GM19035 (cell line): ENCODE measurements around the gene PLXNC1.
"Not testable (repeated sequence)": the region's sequence is repeated elsewhere in the genome, so short reads cannot be mapped to it uniquely, and the experiment has no call there.

ENCODE experiments used
- ATAC-seq: cut with Tn5 transposase; IDR thresholded peaks from one replicate; pipeline ENCODE4 v1.9.1; 2021; ENCODE audit not compliant: unreplicated experiment

PLXNC1 gene

DNA sequence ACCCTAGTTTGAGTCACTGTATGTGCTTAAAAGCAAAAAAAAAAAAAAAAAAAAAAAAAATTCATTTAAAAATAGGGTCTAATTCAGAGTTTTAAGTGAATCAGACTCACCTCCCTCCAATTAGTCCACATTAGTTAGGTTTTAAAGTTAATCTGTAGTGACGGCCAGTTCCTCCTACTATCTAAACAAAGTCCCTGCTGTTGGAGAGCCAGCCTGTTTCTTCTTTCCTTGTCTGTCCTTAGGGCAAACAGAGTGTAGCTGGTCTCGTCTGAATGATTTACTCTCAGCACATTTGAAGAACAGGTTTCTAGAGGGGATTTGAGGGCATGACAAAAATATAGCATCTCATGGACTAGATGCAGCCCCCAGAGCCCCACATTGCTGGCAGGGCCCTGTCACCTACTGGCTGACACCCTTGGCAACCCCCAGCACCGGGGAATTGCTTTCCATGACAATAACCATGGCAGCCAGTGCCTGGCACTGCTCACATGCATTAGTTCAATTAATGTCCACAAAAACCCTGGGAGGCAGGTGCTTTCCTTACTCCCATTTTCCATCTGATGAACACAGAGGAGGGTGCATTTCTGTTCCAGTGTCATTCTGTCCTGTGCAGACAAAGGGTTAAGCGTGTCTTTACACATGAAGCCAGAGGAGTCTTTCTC is 138.3 kb downstream of the PLXNC1 start:
- no peak for ATAC-seq

GRCh38 chr12:94287245-94287628 is 138.9 kb downstream of the PLXNC1 start:
- ATAC-seq = no peak

- ATAC-seq = no peak
Observed at GRCh38 chr12:94289461-94290312, 141.3 kb downstream of the PLXNC1 start.

DNA sequence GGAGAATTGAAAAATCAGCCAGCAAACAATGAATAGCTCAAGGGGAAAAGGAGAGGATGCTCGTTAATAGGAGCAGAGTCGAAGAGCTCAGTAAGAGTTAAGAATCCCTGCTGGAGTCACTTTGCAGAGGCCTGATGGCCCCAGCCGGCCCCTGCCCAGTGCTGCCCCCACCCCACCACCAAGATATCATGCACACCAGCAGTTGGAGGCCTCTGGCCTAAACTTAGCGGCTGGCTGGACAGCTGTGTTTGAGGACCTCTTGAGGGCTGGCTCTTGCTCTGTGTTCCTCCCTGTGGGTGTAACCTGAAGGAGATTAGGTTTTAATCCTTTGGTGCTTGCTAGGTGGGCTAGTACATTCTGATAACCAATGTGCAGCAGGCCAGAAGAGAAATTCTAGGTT is 142.0 kb downstream of the PLXNC1 start:
- ATAC-seq = no peak

- ATAC-seq = no peak
Observed at GRCh38 chr12:94297096-94297699, 148.8 kb downstream of the PLXNC1 start.

GRCh38 chr12:94297876-94298505 is 149.6 kb downstream of the PLXNC1 start:
- ATAC-seq = no peak

- no peak for ATAC-seq
Observed at GRCh38 chr12:94299846-94300245, 151.5 kb downstream of the PLXNC1 start.

- ATAC-seq = no peak
Observed at GRCh38 chr12:94304012-94304411, 155.6 kb downstream of the PLXNC1 start.

DNA sequence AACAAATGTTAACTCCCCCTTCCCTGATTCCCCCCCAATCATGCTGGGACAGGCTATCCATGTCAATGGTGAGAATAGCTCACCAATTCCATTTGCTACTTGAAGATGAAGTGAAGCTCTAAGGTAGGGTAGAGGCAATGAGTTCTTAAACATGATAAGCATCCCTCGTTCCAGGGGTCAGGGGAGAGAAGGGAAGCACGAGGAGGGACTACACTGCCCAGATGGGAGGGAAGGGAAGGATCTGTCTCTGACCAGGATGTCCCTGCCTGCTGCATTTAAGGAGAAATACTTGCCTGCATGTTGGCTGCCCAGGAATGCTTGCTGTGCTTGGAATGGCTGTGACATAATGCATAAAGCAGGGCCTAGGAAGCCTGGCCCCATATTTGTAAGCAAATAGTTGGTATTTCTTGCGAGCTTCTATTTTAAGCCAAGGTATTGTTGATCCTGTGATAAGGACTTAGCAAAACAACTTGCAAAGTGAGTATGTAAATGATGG is 156.2 kb downstream of the PLXNC1 start:
- ATAC-seq = no peak

GRCh38 chr12:94305130-94305957 is 157.0 kb downstream of the PLXNC1 start:
- ATAC-seq = peak; percentile 55

- no peak for ATAC-seq
Observed at GRCh38 chr12:94308612-94309011, 160.2 kb downstream of the PLXNC1 start.

DNA sequence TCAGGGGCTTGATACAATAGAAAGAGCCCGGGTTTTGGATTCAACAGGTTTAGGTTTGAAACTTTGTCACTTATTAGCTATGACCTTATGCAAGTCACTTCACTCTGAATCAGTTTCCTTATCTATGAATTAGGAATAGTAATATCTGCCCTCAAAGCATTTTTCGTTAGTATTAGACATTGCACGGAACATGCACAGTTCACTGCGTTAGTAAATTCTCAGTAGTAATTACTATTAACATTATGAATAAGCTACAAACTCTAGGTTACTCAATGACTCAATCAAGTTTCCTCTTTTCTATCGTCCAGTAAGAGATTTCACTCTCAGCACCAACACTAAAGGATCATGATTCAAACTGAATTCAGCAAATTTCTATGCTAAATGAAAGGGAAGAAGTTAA is 161.0 kb downstream of the PLXNC1 start:
- peak; percentile 67 for ATAC-seq

DNA sequence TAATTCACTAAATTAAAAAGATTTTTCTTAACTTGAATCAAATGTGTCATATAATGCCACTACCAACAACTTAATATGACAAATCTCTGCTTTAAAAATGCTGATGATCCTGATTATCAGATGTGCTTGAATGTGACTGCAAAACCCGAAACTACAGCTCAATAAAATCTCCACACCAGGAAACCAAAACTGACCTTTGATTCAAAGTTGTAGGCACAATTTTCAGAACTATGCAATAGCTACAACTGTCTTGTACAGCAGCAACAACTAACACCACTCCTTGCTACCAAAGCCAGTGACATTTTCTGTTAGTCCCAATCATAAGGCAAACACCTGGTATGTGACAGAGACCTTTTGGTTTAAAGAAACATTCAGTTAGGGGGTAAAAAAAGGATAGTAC is 164.0 kb downstream of the PLXNC1 start:
- ATAC-seq = no peak

DNA sequence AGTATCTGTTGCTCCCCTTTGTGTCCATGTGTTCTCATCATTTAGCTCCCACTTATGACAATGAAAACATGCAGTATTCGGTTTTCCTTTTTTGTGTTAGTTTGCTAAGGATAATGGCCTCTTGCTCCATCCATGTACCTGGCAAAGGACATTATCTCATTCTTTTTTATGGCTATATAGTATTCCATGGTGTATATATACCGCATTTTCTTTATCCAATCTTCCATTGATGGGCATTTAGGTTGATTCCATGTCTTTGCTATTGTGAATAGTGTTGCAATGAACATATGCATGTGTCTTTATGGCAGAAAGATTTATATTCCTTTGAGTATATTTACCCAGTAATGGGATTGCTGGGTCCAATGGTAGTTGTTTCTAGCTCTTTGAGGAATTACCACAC is 168.2 kb downstream of the PLXNC1 start:
- ATAC-seq = not testable (repeated sequence)

- ATAC-seq = no peak
Observed at GRCh38 chr12:94318181-94318580, 169.8 kb downstream of the PLXNC1 start.

GRCh38 chr12:94320109-94320508 is 171.7 kb downstream of the PLXNC1 start:
- no peak for ATAC-seq

GRCh38 chr12:94322346-94322745 is 174.0 kb downstream of the PLXNC1 start:
- no peak for ATAC-seq

GRCh38 chr12:94326234-94326633 is 177.9 kb downstream of the PLXNC1 start:
- ATAC-seq = no peak

DNA sequence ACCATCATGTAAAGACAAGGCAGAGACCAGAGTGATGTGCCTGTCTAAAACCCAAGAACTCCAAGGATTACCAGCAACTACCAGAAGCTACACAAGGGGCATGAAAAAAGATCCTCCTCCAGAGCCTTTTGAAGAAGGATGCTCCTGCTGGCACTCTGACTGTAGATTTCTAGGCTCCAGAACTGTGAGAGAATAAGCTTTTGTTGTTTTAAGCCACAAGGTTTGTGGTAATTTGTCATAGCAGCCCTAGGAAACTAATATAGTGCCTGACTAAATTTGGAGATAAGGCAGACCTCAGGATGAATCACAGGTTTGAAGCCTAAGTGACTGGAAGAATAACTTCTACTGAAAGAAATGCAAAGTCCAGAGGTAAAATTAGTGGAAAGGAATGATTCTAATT is 178.3 kb downstream of the PLXNC1 start:
- no peak for ATAC-seq

GRCh38 chr12:94327809-94328208 is 179.4 kb downstream of the PLXNC1 start:
- ATAC-seq = no peak

DNA sequence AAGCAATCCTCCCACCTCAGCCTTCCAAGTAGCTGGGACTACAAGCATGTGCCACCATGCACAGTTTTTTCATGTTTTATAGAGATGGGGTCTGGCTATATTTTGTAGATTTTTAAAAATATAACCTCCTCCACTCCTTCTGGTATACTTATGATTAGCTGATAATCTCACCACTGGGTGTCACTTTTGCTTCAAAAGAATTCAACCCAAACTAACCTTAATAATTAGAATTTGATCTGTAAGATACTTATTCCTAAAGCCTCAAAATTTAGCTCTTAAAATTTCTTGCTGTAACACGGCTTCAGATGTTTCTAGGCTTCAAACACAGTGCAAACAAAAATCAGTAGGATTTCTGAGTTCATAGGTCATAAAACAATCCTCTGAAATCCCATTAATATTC is 181.0 kb downstream of the PLXNC1 start:
- no peak for ATAC-seq
